Endothelial cell of umbilical vein (primary cell): ENCODE results near the gene APC2. TPM values are rescaled to one million over a fixed set of nuclear protein-coding genes. Genes with fewer than 3 reads are reported as not detected.

Experiments used
- BruUV-seq: library from RNA; stranded (reverse); fragments of 400-500 nt; replicated peaks from 2 replicates; lab custom pipeline; 2021; lab: Mats Ljungman, UMichigan
- CTCF ChIA-PET: fragments of 300-600, 350-600 bp; sonication (Branson Sonifier 250); formaldehyde crosslinking; loops from one replicate; lab custom pipeline; 2021; ENCODE audit warnings: antibody characterized with exemption, inconsistent platforms; lab: Charles Lee
- POLR2A ChIA-PET: fragments of 300-600, 350-600 bp; sonication (Branson Sonifier 250); formaldehyde crosslinking; loops from one replicate; lab custom pipeline; 2021; ENCODE audit warnings: antibody characterized with exemption, inconsistent platforms; lab: Charles Lee
- DNase-seq: peaks from one replicate; pipeline ENCODE4 v3.0.0-alpha.2; 2011; ENCODE audit warnings: low read depth, low spot score
- FAIRE-seq: peaks from 2 replicates; lab custom pipeline; 2011; peaks lifted over from hg19 to GRCh38; lab: Jason Lieb, UNC
- H2AFZ ChIP-seq: 2 replicates; pipeline ENCODE4 v1.6.0; 2012; ENCODE audit warnings: low read depth, low read length, control low read depth, inconsistent platforms
- H3K27ac ChIP-seq: 2 replicates; pipeline ENCODE4 v1.5.1; 2011; ENCODE audit warnings: low read depth, mild to moderate bottlenecking, control low read depth, low read length, moderate library complexity; ENCODE audit not compliant: insufficient read depth
- H3K27me3 ChIP-seq, 2 experiments: 2 replicates each; pipeline versions ENCODE4 v1.6.0 to v1.6.1; 2011; ENCODE audit warnings: low read length in 2 of 2, mixed read lengths in 1 of 2; ENCODE audit not compliant: control insufficient read depth in 2 of 2, insufficient read depth in 2 of 2
- H3K36me3 ChIP-seq, 2 experiments: 2 replicates in 1 of 2; 3 replicates in 1 of 2; pipeline ENCODE4 v1.5.1; 2011; ENCODE audit warnings: low read length in 2 of 2, mild to moderate bottlenecking in 1 of 2, moderate library complexity in 1 of 2; ENCODE audit not compliant: control insufficient read depth in 2 of 2, insufficient read depth in 2 of 2; ENCODE audit errors: extremely low read depth in 1 of 2
- H3K4me1 ChIP-seq: 3 replicates; pipeline ENCODE4 v1.5.1; 2011; ENCODE audit warnings: mild to moderate bottlenecking, low read length; ENCODE audit not compliant: control insufficient read depth, insufficient read depth; ENCODE audit errors: extremely low read depth
- H3K4me2 ChIP-seq: 2 replicates; pipeline ENCODE4 v1.6.1; 2011; ENCODE audit warnings: low read length, control low read depth, mixed read lengths; ENCODE audit not compliant: insufficient read depth
- H3K4me3 ChIP-seq, 3 experiments: fragments of 200-600 bp in 1 of 3; sonication (generic), shearing (Covaris generic) in 1 of 3; replicated peaks in 1 of 3; 2 replicates each; pipeline ENCODE4 v1.5.1; 2011 to 2016; ENCODE audit warnings: control low read depth in 3 of 3, low read length in 3 of 3, mild to moderate bottlenecking in 2 of 3, inconsistent platforms in 1 of 3, low read depth in 1 of 3, moderate library complexity in 1 of 3; ENCODE audit not compliant: insufficient read depth in 1 of 3
- H3K79me2 ChIP-seq: 2 replicates; pipeline ENCODE4 v1.6.0; 2012; ENCODE audit warnings: low read length, inconsistent platforms; ENCODE audit not compliant: control insufficient read depth, insufficient read depth
- H3K9ac ChIP-seq: replicated peaks from 2 replicates; pipeline ENCODE3; 2011; ENCODE audit warnings: low read length, control low read depth; ENCODE audit not compliant: insufficient read depth; ENCODE audit errors: extremely low read depth
- H3K9me1 ChIP-seq: replicated peaks from 3 replicates; pipeline ENCODE4 v1.6.0; 2011; ENCODE audit warnings: mild to moderate bottlenecking, low read length; ENCODE audit not compliant: control insufficient read depth, insufficient read depth; ENCODE audit errors: extremely low read depth
- H3K9me3 ChIP-seq: replicated peaks from 2 replicates; pipeline ENCODE4 v1.5.1; 2012; ENCODE audit warnings: low read length, inconsistent platforms; ENCODE audit not compliant: control insufficient read depth, insufficient read depth
- H4K20me1 ChIP-seq: replicated peaks from 2 replicates; pipeline ENCODE3; 2011; ENCODE audit warnings: mild to moderate bottlenecking, low read length; ENCODE audit not compliant: control insufficient read depth, insufficient read depth; ENCODE audit errors: extremely low read depth
- EZH2 ChIP-seq: IDR thresholded peaks from 2 replicates; pipeline ENCODE4 v1.6.1; 2012; ENCODE audit warnings: borderline replicate concordance, low read depth, mild to moderate bottlenecking, moderate library complexity, low read length, inconsistent platforms; ENCODE audit not compliant: severe bottlenecking
- FOS ChIP-seq: IDR thresholded peaks from 2 replicates; pipeline ENCODE4 v1.6.1; 2011; ENCODE audit warnings: mild to moderate bottlenecking, low read length, moderate library complexity, borderline replicate concordance; ENCODE audit not compliant: insufficient read depth
- GATA2 ChIP-seq: IDR thresholded peaks from 2 replicates; pipeline ENCODE4 v1.7.0; 2011; ENCODE audit warnings: low read depth, mild to moderate bottlenecking, moderate library complexity, mixed read lengths, low read length; ENCODE audit not compliant: insufficient read length, insufficient read depth
- JUN ChIP-seq: IDR thresholded peaks from 2 replicates; pipeline ENCODE4 v1.6.1; 2011; ENCODE audit warnings: borderline replicate concordance, low read depth; ENCODE audit not compliant: insufficient read length, insufficient read depth
- MYC ChIP-seq: IDR thresholded peaks from one replicate; pipeline ENCODE4 v1.6.1; 2011; ENCODE audit warnings: mild to moderate bottlenecking, low read depth, low read length
- POLR2A ChIP-seq: IDR thresholded peaks from 2 replicates; pipeline ENCODE4 v1.6.1; 2012; ENCODE audit warnings: low read depth, mild to moderate bottlenecking, control low read depth, low read length
- POLR2AphosphoS5 ChIP-seq: IDR thresholded peaks from 2 replicates; pipeline ENCODE4 v1.6.1; 2012; ENCODE audit warnings: low read depth, mild to moderate bottlenecking, control low read depth, low read length, moderate library complexity; ENCODE audit not compliant: insufficient read depth
- dilution Hi-C: fragments of 300-500 bp; cut with MboI; formaldehyde crosslinking; loops from one replicate; pipeline ENCODE4 v1.15.0; 2019; ENCODE audit warnings: low sequenced_read_pairs; ENCODE audit not compliant: extremely low pct_ligation_motif_present
- intact Hi-C: fragments of 100-400 bp; cut with micrococcal nuclease; formaldehyde crosslinking; loops from one replicate; pipeline ENCODE4 v1.10.0; 2022
- polyA plus RNA-seq, 4 experiments: library from polyadenylated mRNA; depleted of rRNA in 3 of 4; stranded (reverse) in 3 of 4; unstranded in 1 of 4; fragments of >200 nt; gene quantifications; 2 replicates each; pipeline versions ENCODE4 v1.2.1 to v1.2.3, GENCODE V29; 2011 to 2012; ENCODE audit warnings: missing spikeins in 1 of 4
- total RNA-seq: library from RNA; stranded (reverse); gene quantifications from 2 replicates; pipeline ENCODE4 v1.2.3, GENCODE V29; 2021
- TF ChIP-seq, protein P1 (sequence below): IDR thresholded peaks from 2 replicates; pipeline ENCODE4 v1.6.1; 2011; ENCODE audit not compliant: insufficient read depth, insufficient read length
- TF ChIP-seq, protein P2 (sequence below), 2 donors: IDR thresholded peaks; 1 replicate in 1 of 2; 2 replicates in 1 of 2; pipeline ENCODE4 v1.5.1; 2011; ENCODE audit warnings: low read length in 2 of 2, mild to moderate bottlenecking in 2 of 2, moderate library complexity in 2 of 2, control low read depth in 1 of 2, inconsistent platforms in 1 of 2, low read depth in 1 of 2; ENCODE audit not compliant: insufficient read depth in 1 of 2; ENCODE audit errors: extremely low read depth in 1 of 2

APC2 gene
- total and polyA plus RNA-seq, 2 donors (not counting 3 experiments of a cell fraction or from before 2014, with no cell fraction given), result 0.01 to 0.04 TPM

DNA sequence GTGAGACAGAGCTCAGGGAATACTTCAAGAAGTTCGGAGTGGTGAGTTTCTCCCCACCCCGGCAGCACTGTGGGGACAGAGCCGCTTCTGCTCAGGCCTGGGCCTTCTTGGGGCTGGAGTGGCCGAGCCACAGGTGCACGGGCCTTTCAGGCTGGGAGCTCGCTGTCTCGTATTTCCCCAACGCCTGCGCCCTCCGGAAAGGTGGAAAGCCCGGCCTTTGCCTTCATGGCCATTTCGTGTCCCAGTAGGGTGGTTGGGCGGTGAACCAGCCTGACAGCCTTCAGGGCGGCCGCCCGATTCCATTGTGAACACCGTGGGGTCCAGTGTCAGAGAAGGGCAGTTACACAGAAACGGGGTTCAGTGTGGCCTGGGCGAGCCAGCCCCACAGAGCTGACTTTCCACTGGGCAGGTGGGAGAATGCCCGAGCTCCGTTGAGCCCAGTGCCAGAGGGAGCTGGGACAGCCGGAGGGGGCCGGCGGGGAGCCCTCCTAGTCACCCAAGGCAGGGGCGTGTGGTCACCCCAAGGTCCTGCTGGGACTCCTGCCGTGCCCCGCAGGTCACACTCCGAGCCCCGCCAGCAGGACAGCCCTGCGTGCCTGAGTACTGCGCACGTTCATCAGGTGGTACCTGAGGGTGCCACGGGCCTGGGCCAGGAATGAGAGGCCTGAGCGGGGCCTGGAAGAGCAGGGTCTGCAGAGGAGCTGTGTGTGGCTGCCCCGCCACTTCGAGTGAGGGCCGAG is 28.5 kb upstream of the APC2 start:
- intact Hi-C loops, result no loop called here
- H3K36me3 ChIP-seq, result peaks cover 26 to 73% of the 10 kb centered on the region in 2 experiments

More for the DNA sequence above, 28.5 kb upstream of the APC2 start:
- H3K4me2 ChIP-seq, result no peak overlapping the region
- H3K27ac ChIP-seq, result no peak overlapping the region
- ChIA-PET POLR2A (no interaction called here), CTCF (no interaction called here)
- dilution Hi-C loops, result no loop called here
- no peak overlapping the region for H3K9ac ChIP-seq
- no peaks in the 10 kb centered on the region for H3K9me1 ChIP-seq
- H3K4me1 ChIP-seq, result peaks cover 2% of the 10 kb centered on the region
- no TSS peak for BruUV-seq
- no peak for FAIRE-seq
- H3K9me3 ChIP-seq, result no peaks in the 10 kb centered on the region
- H3K4me3 ChIP-seq, result no peak overlapping the region
- no peak for DNase-seq
- no peaks in the 10 kb centered on the region for H3K27me3 ChIP-seq
- H2AFZ ChIP-seq, result no peak overlapping the region
- peaks cover 2% of the 10 kb centered on the region for H4K20me1 ChIP-seq
- TF ChIP-seq FOS (no peak), EZH2 (no peak), POLR2A (no peak), POLR2AphosphoS5 (no peak), GATA2 (no peak), JUN (no peak), MYC (no peak)
- TF ChIP-seq, protein P1, sequence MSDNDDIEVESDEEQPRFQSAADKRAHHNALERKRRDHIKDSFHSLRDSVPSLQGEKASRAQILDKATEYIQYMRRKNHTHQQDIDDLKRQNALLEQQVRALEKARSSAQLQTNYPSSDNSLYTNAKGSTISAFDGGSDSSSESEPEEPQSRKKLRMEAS, result no peak
- TF ChIP-seq, protein P2, sequence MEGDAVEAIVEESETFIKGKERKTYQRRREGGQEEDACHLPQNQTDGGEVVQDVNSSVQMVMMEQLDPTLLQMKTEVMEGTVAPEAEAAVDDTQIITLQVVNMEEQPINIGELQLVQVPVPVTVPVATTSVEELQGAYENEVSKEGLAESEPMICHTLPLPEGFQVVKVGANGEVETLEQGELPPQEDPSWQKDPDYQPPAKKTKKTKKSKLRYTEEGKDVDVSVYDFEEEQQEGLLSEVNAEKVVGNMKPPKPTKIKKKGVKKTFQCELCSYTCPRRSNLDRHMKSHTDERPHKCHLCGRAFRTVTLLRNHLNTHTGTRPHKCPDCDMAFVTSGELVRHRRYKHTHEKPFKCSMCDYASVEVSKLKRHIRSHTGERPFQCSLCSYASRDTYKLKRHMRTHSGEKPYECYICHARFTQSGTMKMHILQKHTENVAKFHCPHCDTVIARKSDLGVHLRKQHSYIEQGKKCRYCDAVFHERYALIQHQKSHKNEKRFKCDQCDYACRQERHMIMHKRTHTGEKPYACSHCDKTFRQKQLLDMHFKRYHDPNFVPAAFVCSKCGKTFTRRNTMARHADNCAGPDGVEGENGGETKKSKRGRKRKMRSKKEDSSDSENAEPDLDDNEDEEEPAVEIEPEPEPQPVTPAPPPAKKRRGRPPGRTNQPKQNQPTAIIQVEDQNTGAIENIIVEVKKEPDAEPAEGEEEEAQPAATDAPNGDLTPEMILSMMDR (IDR thresholded peaks at IDR 0.05; ENCODE audit: extremely low read depth in 1 of 2, insufficient read depth in 1 of 2, low read depth in 1 of 2, low read length in 2 of 2), result no peak
- H3K79me2 ChIP-seq, result peaks cover 71% of the 10 kb centered on the region
